HCT116 (cell line): Measurements from ENCODE around the gene TMEM119. TPM values are rescaled to one million over a fixed set of nuclear protein-coding genes. Genes with fewer than 3 reads are reported as not detected.

Experiments used
- ATAC-seq: fragments of 200-7000 bp; cut with Tn5 transposase; 2 replicates; pipeline ENCODE4 v1.9.1; 2020; ENCODE audit warnings: mild to moderate bottlenecking, moderate library complexity
- BruUV-seq: library from RNA; stranded (reverse); fragments of 400-500 nt; replicated peaks from 2 replicates; lab custom pipeline; 2021; lab: Mats Ljungman, UMichigan
- CTCF ChIA-PET: fragments of 300-600 bp; sonication (Branson Sonifier 250); formaldehyde crosslinking; loops from one replicate; lab custom pipeline; 2021; ENCODE audit warnings: antibody characterized with exemption; lab: Charles Lee
- POLR2A ChIA-PET: fragments of 300-600, 350-600 bp; sonication (Branson Sonifier 250); formaldehyde crosslinking; loops from one replicate; lab custom pipeline; 2021; ENCODE audit warnings: antibody characterized with exemption; lab: Charles Lee
- RAD21 ChIA-PET, 2 experiments: fragments of 300-600 bp; sonication (Branson Sonifier 250); formaldehyde crosslinking; loops; one replicate each; lab custom pipeline; 2023; ENCODE audit warnings: low total read pairs in 2 of 2; ENCODE audit not compliant: uncharacterized antibody in 2 of 2, unreplicated experiment in 2 of 2, low non-redundant PET in 1 of 2; lab: Charles Lee
- DNase-seq: peaks from one replicate; pipeline ENCODE4 v3.0.0-alpha.2; 2010; ENCODE audit warnings: low read depth, low spot score
- H2AFZ ChIP-seq: fragments of 200-600 bp; shearing (Covaris generic), sonication (generic); 2 replicates; pipeline ENCODE4 v1.6.1; 2017; ENCODE audit warnings: low read depth, mixed run types, mixed read lengths, antibody characterized with exemption, low read length; ENCODE audit not compliant: poor library complexity, severe bottlenecking
- H3K27ac ChIP-seq: 2 replicates; pipeline ENCODE4 v1.5.1; 2012; ENCODE audit warnings: low read depth, low read length
- H3K27me3 ChIP-seq: fragments of 200-600 bp; sonication (generic); 2 replicates; pipeline ENCODE4 v1.6.1; 2016; ENCODE audit warnings: mixed run types, low read length, mixed read lengths; ENCODE audit not compliant: insufficient read depth
- H3K36me3 ChIP-seq, 2 experiments: fragments of 200-500 bp in 1 of 2; fragments of 200-600 bp in 1 of 2; sonication (Bioruptor generic) in 1 of 2; sonication (generic) in 1 of 2; 2 replicates each; pipeline versions ENCODE4 v1.5.1 to v1.6.1; 2014 to 2016; ENCODE audit warnings: low read length in 2 of 2, inconsistent platforms in 1 of 2, mixed read lengths in 1 of 2, mixed run types in 1 of 2; ENCODE audit not compliant: insufficient read depth in 2 of 2, control insufficient read depth in 1 of 2
- H3K4me1 ChIP-seq, 2 experiments: fragments of 200-600 bp in 1 of 2; sonication (generic) in 1 of 2; 2 replicates each; pipeline versions ENCODE4 v1.5.1 to v1.6.1; 2012 to 2017; ENCODE audit warnings: low read length in 2 of 2, inconsistent platforms in 1 of 2, mild to moderate bottlenecking in 1 of 2, mixed read lengths in 1 of 2, mixed run types in 1 of 2, moderate library complexity in 1 of 2; ENCODE audit not compliant: insufficient read depth in 2 of 2, control insufficient read depth in 1 of 2
- H3K4me2 ChIP-seq: fragments of 200-600 bp; sonication (generic); 2 replicates; pipeline ENCODE4 v1.6.1; 2017; ENCODE audit warnings: mixed run types, low read length, mixed read lengths
- H3K4me3 ChIP-seq, 2 experiments: fragments of 200-600 bp in 1 of 2; sonication (generic) in 1 of 2; replicated peaks in 1 of 2; 2 replicates each; pipeline ENCODE4 v1.5.1; 2011 to 2016; ENCODE audit warnings: low read length in 2 of 2, control low read depth in 1 of 2, low read depth in 1 of 2, mild to moderate bottlenecking in 1 of 2, mixed read lengths in 1 of 2, mixed run types in 1 of 2
- H3K79me2 ChIP-seq: fragments of 200-600 bp; sonication (generic); 2 replicates; pipeline ENCODE4 v1.6.1; 2017; ENCODE audit warnings: mild to moderate bottlenecking, mixed run types, low read length, moderate library complexity, mixed read lengths; ENCODE audit not compliant: insufficient read depth
- H3K9ac ChIP-seq: fragments of 200-600 bp; sonication (generic); 2 replicates; pipeline ENCODE4 v1.6.1; 2016; ENCODE audit warnings: low read length, mixed read lengths
- H3K9me2 ChIP-seq: fragments of 200-600 bp; sonication (generic), shearing (Covaris generic); 2 replicates; pipeline ENCODE4 v1.6.1; 2017; ENCODE audit warnings: mixed run types, mild to moderate bottlenecking, moderate library complexity; ENCODE audit not compliant: insufficient read depth
- H3K9me3 ChIP-seq, 2 experiments: fragments of 200-500 bp in 1 of 2; fragments of 200-600 bp in 1 of 2; sonication (Bioruptor generic) in 1 of 2; sonication (generic) in 1 of 2; 2 replicates each; pipeline ENCODE4 v1.6.1; 2014 to 2017; ENCODE audit warnings: low read length in 2 of 2, mixed read lengths in 2 of 2, inconsistent platforms in 1 of 2, low read depth in 1 of 2, mild to moderate bottlenecking in 1 of 2, mixed run types in 1 of 2, moderate library complexity in 1 of 2; ENCODE audit not compliant: control insufficient read depth in 1 of 2, insufficient read depth in 1 of 2
- H4K20me1 ChIP-seq: fragments of 200-600 bp; sonication (generic), shearing (Covaris generic); 2 replicates; pipeline ENCODE4 v1.6.1; 2017; ENCODE audit warnings: mixed run types, mild to moderate bottlenecking, moderate library complexity; ENCODE audit not compliant: insufficient read depth
- CBX3 ChIP-seq: IDR thresholded peaks from 2 replicates; pipeline ENCODE4 v1.6.1; 2012; ENCODE audit warnings: low read depth
- CEBPB ChIP-seq: IDR thresholded peaks from 2 replicates; pipeline ENCODE4 v1.6.1; 2012; ENCODE audit warnings: low read depth
- EGR1 ChIP-seq: IDR thresholded peaks from 2 replicates; pipeline ENCODE4 v1.6.1; 2012; ENCODE audit warnings: low read depth
- ELF1 ChIP-seq: IDR thresholded peaks from 2 replicates; pipeline ENCODE4 v1.6.1; 2012; ENCODE audit warnings: low read depth, borderline replicate concordance
- EZH2phosphoT487 ChIP-seq: fragments of 200-600 bp; IDR thresholded peaks from 2 replicates; pipeline ENCODE4 v1.6.1; 2018; ENCODE audit warnings: antibody characterized with exemption, borderline replicate concordance
- JUND ChIP-seq: IDR thresholded peaks from 2 replicates; pipeline ENCODE4 v1.6.1; 2012
- POLR2A ChIP-seq: IDR thresholded peaks from 2 replicates; pipeline ENCODE4 v1.7.0; 2011; ENCODE audit warnings: borderline replicate concordance; ENCODE audit not compliant: insufficient read depth, insufficient read length; ENCODE audit errors: extremely low read depth
- POLR2AphosphoS5 ChIP-seq: IDR thresholded peaks from 2 replicates; pipeline ENCODE4 v1.6.1; 2011; ENCODE audit warnings: mild to moderate bottlenecking, low read depth, low read length, moderate library complexity
- RAD21 ChIP-seq: IDR thresholded peaks from 2 replicates; pipeline ENCODE4 v1.6.1; 2012; ENCODE audit warnings: low read depth, mild to moderate bottlenecking
- SIN3A ChIP-seq: IDR thresholded peaks from 2 replicates; pipeline ENCODE4 v1.6.1; 2012; ENCODE audit warnings: low read depth
- SP1 ChIP-seq: IDR thresholded peaks from 2 replicates; pipeline ENCODE4 v1.6.1; 2012; ENCODE audit warnings: low read depth
- SRF ChIP-seq: IDR thresholded peaks from 2 replicates; pipeline ENCODE4 v1.6.1; 2012; ENCODE audit warnings: low read depth
- TCF7L2 ChIP-seq: IDR thresholded peaks from 2 replicates; pipeline ENCODE4 v1.7.0; 2011; ENCODE audit warnings: borderline replicate concordance, inconsistent platforms; ENCODE audit not compliant: insufficient read depth, insufficient read length; ENCODE audit errors: extremely low read depth
- YY1 ChIP-seq: IDR thresholded peaks from 2 replicates; pipeline ENCODE4 v1.6.1; 2011; ENCODE audit warnings: low read length, low read depth, moderate library complexity, mild to moderate bottlenecking; ENCODE audit not compliant: insufficient replicate concordance; ENCODE audit errors: extremely low read depth
- ZFX ChIP-seq: fragments of 450-650 bp; IDR thresholded peaks from 2 replicates; pipeline ENCODE4 v1.6.1; 2017
- ZNF274 ChIP-seq: fragments of 200-500 bp; sonication (Bioruptor generic); IDR thresholded peaks from 2 replicates; pipeline ENCODE4 v1.6.1; 2014; ENCODE audit warnings: mild to moderate bottlenecking, low read depth, low read length, inconsistent platforms
- intact Hi-C: fragments of 100-400 bp; cut with micrococcal nuclease; formaldehyde crosslinking; loops from 2 replicates; pipeline ENCODE4 v1.10.0; 2022
- total RNA-seq: library from RNA; stranded (reverse); gene quantifications from one replicate; pipeline ENCODE4 v1.2.1, GENCODE V29; 2021; ENCODE audit not compliant: unreplicated experiment
- TF ChIP-seq, protein P1 (sequence below), 3 experiments: fragments of 200-600 bp in 1 of 3; sonication (generic) in 1 of 3; IDR thresholded peaks in 2 of 3; conservative IDR thresholded peaks in 1 of 3; 2 replicates each; pipeline ENCODE4 v1.5.1; 2012 to 2017; ENCODE audit warnings: low read depth in 2 of 3, low read length in 2 of 3, antibody characterized with exemption in 1 of 3, borderline replicate concordance in 1 of 3, control low read depth in 1 of 3, mild to moderate bottlenecking in 1 of 3, mixed read lengths in 1 of 3, mixed run types in 1 of 3, moderate library complexity in 1 of 3; ENCODE audit not compliant: insufficient read depth in 1 of 3
- TF ChIP-seq, protein P2 (sequence below): IDR thresholded peaks from 2 replicates; pipeline ENCODE4 v1.6.1; 2012
- TF ChIP-seq, protein P3 (sequence below): IDR thresholded peaks from 2 replicates; pipeline ENCODE4 v1.6.1; 2012; ENCODE audit warnings: low read depth

TMEM119 gene
- total RNA-seq, 1 experiment from 2014 or later: not detected

DNA sequence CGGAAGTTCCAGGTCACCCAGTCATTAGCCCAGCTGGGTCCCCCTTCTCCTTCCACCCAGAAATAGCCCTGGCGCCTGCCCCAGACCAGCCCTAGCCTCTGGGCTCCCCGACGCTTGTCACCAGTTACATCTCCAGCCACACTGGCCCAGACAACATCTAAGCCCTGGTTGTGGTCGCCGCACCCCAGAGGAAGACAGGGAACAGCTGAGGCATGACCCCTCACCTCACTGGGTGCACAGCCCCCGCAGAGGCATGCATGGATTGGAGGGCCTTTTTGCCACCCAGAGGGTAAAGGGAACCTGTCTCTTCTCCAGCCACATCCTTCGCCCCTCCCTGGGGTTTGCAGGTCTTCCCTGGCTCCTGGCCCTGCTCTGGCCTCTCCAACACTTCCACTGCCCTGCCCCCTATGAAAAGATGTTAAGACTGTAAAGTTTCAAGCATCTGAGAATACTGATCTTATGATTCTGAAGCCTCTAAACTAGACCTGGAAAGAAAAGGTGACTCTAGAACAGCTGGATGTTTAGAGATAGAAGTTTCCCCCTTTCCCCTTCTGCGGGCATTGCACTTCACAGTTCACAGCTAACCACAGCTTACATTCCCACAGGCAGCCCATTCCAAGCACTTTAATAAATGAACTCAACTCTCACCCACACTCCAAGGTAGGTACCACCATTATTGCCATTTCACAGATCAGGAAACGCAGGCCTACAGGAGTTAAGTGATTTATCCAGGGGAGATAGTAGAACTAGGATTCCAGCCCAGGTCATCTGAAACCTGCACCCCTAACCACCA lies 14.7 kb downstream of the TMEM119 start:
- no peak for ATAC-seq
- H4K20me1 ChIP-seq: no peaks in the 10 kb centered on the region
- DNase-seq: no peak
- no peaks in the 10 kb centered on the region for H3K9me3 ChIP-seq
- no peak overlapping the region for H3K27ac ChIP-seq
- H3K36me3 ChIP-seq: no peaks in the 10 kb centered on the region
- no peak overlapping the region for H3K9ac ChIP-seq
- ChIA-PET RAD21 (no interaction called here), CTCF (no interaction called here), POLR2A (no interaction called here)
- TF ChIP-seq, protein P1, sequence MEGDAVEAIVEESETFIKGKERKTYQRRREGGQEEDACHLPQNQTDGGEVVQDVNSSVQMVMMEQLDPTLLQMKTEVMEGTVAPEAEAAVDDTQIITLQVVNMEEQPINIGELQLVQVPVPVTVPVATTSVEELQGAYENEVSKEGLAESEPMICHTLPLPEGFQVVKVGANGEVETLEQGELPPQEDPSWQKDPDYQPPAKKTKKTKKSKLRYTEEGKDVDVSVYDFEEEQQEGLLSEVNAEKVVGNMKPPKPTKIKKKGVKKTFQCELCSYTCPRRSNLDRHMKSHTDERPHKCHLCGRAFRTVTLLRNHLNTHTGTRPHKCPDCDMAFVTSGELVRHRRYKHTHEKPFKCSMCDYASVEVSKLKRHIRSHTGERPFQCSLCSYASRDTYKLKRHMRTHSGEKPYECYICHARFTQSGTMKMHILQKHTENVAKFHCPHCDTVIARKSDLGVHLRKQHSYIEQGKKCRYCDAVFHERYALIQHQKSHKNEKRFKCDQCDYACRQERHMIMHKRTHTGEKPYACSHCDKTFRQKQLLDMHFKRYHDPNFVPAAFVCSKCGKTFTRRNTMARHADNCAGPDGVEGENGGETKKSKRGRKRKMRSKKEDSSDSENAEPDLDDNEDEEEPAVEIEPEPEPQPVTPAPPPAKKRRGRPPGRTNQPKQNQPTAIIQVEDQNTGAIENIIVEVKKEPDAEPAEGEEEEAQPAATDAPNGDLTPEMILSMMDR (IDR thresholded peaks at IDR 0.05 in 2 of 3, conservative IDR thresholded peaks at IDR 0.05 in 1 of 3; ENCODE audit: borderline replicate concordance in 1 of 3, insufficient read depth in 1 of 3, low read depth in 2 of 3, low read length in 2 of 3): no peak
- TF ChIP-seq, protein P2, sequence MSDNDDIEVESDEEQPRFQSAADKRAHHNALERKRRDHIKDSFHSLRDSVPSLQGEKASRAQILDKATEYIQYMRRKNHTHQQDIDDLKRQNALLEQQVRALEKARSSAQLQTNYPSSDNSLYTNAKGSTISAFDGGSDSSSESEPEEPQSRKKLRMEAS: no peak
- TF ChIP-seq TCF7L2 (no peak), SRF (no peak), ZFX (no peak), ZNF274 (no peak), EGR1 (no peak), ELF1 (no peak), EZH2phosphoT487 (no peak), SP1 (no peak), JUND (no peak), POLR2AphosphoS5 (no peak), POLR2A (no peak), RAD21 (no peak), CEBPB (no peak), CBX3 (no peak), YY1 (no peak), SIN3A (no peak)
- TF ChIP-seq, protein P3, sequence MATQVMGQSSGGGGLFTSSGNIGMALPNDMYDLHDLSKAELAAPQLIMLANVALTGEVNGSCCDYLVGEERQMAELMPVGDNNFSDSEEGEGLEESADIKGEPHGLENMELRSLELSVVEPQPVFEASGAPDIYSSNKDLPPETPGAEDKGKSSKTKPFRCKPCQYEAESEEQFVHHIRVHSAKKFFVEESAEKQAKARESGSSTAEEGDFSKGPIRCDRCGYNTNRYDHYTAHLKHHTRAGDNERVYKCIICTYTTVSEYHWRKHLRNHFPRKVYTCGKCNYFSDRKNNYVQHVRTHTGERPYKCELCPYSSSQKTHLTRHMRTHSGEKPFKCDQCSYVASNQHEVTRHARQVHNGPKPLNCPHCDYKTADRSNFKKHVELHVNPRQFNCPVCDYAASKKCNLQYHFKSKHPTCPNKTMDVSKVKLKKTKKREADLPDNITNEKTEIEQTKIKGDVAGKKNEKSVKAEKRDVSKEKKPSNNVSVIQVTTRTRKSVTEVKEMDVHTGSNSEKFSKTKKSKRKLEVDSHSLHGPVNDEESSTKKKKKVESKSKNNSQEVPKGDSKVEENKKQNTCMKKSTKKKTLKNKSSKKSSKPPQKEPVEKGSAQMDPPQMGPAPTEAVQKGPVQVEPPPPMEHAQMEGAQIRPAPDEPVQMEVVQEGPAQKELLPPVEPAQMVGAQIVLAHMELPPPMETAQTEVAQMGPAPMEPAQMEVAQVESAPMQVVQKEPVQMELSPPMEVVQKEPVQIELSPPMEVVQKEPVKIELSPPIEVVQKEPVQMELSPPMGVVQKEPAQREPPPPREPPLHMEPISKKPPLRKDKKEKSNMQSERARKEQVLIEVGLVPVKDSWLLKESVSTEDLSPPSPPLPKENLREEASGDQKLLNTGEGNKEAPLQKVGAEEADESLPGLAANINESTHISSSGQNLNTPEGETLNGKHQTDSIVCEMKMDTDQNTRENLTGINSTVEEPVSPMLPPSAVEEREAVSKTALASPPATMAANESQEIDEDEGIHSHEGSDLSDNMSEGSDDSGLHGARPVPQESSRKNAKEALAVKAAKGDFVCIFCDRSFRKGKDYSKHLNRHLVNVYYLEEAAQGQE: no peak
- no peak overlapping the region for H3K4me2 ChIP-seq
- H3K27me3 ChIP-seq: no peaks in the 10 kb centered on the region
- H2AFZ ChIP-seq: no peak overlapping the region
- no peaks in the 10 kb centered on the region for H3K4me1 ChIP-seq
- BruUV-seq: no TSS peak
- no peaks in the 10 kb centered on the region for H3K79me2 ChIP-seq
- intact Hi-C loops: no loop called here
- H3K9me2 ChIP-seq: no peaks in the 10 kb centered on the region
- no peak overlapping the region for H3K4me3 ChIP-seq
